ENCODE measurements around the gene TARS1. TPM values are rescaled to one million over a fixed set of nuclear protein-coding genes. Genes with fewer than 3 reads are reported as not detected.

TARS1 gene
- total RNA-seq, 2 experiments from 2014 or later: 31.3 to 32.0 TPM

GRCh38 chr5:33476992-33477391 is 36.2 kb downstream of the TARS1 start:
- no peak for DNase-seq
- CTCF ChIA-PET: no interaction called here
- intact Hi-C loops (cut with DNase I, micrococcal nuclease): no loop called here

GRCh38 chr5:33477816-33478215 is 37.1 kb downstream of the TARS1 start:
- Mint-ChIP-seq H3K27ac (no peak overlapping the region), H3K4me1 (ENCODE audit: low read depth) (no peaks in the 10 kb centered on the region), H3K27me3 (no peaks in the 10 kb centered on the region), H3K4me3 (no peak overlapping the region), H3K36me3 (ENCODE audit: low read depth) (peaks cover 57% of the 10 kb centered on the region), H3K9me3 (peaks cover 6% of the 10 kb centered on the region)
- intact Hi-C loops (cut with DNase I, micrococcal nuclease): no loop called here
- H3K4me3 ChIP-seq (ENCODE audit: low read length): no peak overlapping the region
- H3K4me1 ChIP-seq (ENCODE audit: insufficient read depth, low read length): no peaks in the 10 kb centered on the region
- H3K27me3 ChIP-seq (ENCODE audit: control insufficient read depth in 1 of 2, insufficient read depth in 2 of 2, low read length in 2 of 2): no peaks in the 10 kb centered on the region
- ChIA-PET CTCF (no interaction called here), POLR2A (no interaction called here)
- H3K27ac ChIP-seq (ENCODE audit: low read depth in 1 of 2, low read length in 2 of 2): no peak overlapping the region
- H3K9me3 ChIP-seq (ENCODE audit: control insufficient read depth in 1 of 2, insufficient read depth in 1 of 2, low read length in 2 of 2): peaks cover 0 to 4% of the 10 kb centered on the region in 2 experiments
- peaks cover 25% of the 10 kb centered on the region for H3K36me3 ChIP-seq (ENCODE audit: insufficient read depth, low read length)
- DNase-seq (no peak), ATAC-seq (ENCODE audit: poor library complexity) (no peak)
- TF ChIP-seq CTCF (IDR thresholded peaks at IDR 0.05): no peak

More at GRCh38 chr5:33476992-33477391, 36.2 kb downstream of the TARS1 start:
- peaks cover 6% of the 10 kb centered on the region for H3K9me3 Mint-ChIP-seq
- H3K27me3 Mint-ChIP-seq: no peaks in the 10 kb centered on the region
- Histone ChIP-seq H3K27ac (ENCODE audit: low read depth in 1 of 2, low read length in 2 of 2) (no peak overlapping the region), H3K36me3 (ENCODE audit: insufficient read depth, low read length) (peaks cover 30% of the 10 kb centered on the region), H3K4me3 (ENCODE audit: low read length) (no peak overlapping the region), H3K27me3 (ENCODE audit: control insufficient read depth in 1 of 2, insufficient read depth in 2 of 2, low read length in 2 of 2) (no peaks in the 10 kb centered on the region), H3K9me3 (ENCODE audit: control insufficient read depth in 1 of 2, insufficient read depth in 1 of 2, low read length in 2 of 2) (peaks cover 0 to 4% of the 10 kb centered on the region in 2 experiments), H3K4me1 (ENCODE audit: insufficient read depth, low read length) (no peaks in the 10 kb centered on the region)
- H3K4me1 Mint-ChIP-seq (ENCODE audit: low read depth): no peaks in the 10 kb centered on the region
- no peak overlapping the region for H3K4me3 Mint-ChIP-seq
- H3K27ac Mint-ChIP-seq: no peak overlapping the region
- TF ChIP-seq CTCF (IDR thresholded peaks at IDR 0.05): no peak
- H3K36me3 Mint-ChIP-seq (ENCODE audit: low read depth): peaks cover 65% of the 10 kb centered on the region
- no peak for ATAC-seq (ENCODE audit: poor library complexity)
- POLR2A ChIA-PET: no interaction called here

- no peaks in the 10 kb centered on the region for H3K27me3 Mint-ChIP-seq
- ChIA-PET CTCF (no interaction called here), POLR2A (no interaction called here)
- Histone ChIP-seq H3K4me3 (ENCODE audit: low read length) (no peak overlapping the region), H3K27ac (ENCODE audit: low read depth in 1 of 2, low read length in 2 of 2) (no peak overlapping the region), H3K36me3 (ENCODE audit: insufficient read depth, low read length) (peaks cover 20% of the 10 kb centered on the region), H3K4me1 (ENCODE audit: insufficient read depth, low read length) (no peaks in the 10 kb centered on the region), H3K9me3 (ENCODE audit: control insufficient read depth in 1 of 2, insufficient read depth in 1 of 2, low read length in 2 of 2) (peaks cover 0 to 1% of the 10 kb centered on the region in 2 experiments), H3K27me3 (ENCODE audit: control insufficient read depth in 1 of 2, insufficient read depth in 2 of 2, low read length in 2 of 2) (no peaks in the 10 kb centered on the region)
- DNase-seq (no peak), ATAC-seq (ENCODE audit: poor library complexity) (no peak)
- peaks cover 46% of the 10 kb centered on the region for H3K36me3 Mint-ChIP-seq (ENCODE audit: low read depth)
- H3K9me3 Mint-ChIP-seq: peaks cover 6% of the 10 kb centered on the region
- H3K4me1 Mint-ChIP-seq (ENCODE audit: low read depth): no peaks in the 10 kb centered on the region
- H3K4me3 Mint-ChIP-seq: no peak overlapping the region
- no peak overlapping the region for H3K27ac Mint-ChIP-seq
- intact Hi-C loops (cut with DNase I, micrococcal nuclease): no loop called here
- TF ChIP-seq CTCF (IDR thresholded peaks at IDR 0.05): no peak
Measured at GRCh38 chr5:33479311-33479710, 38.5 kb downstream of the TARS1 start.

All from CD4-positive, alpha-beta T cell (primary cell).